Nephron progenitor cell (in vitro differentiated cells): ENCODE measurements around the gene KCNJ16.

ENCODE experiments used
- DNase-seq: peaks from one replicate; pipeline ENCODE4 v3.0.0; 2021
- H3K27ac Mint-ChIP-seq: 2 replicates; pipeline ENCODE4 v1.8.0; 2021; ENCODE audit warnings: mild to moderate bottlenecking, moderate library complexity, mixed read lengths
- H3K27me3 Mint-ChIP-seq: 2 replicates; pipeline ENCODE4 v1.8.0; 2021; ENCODE audit warnings: mild to moderate bottlenecking, low read depth, mixed read lengths; ENCODE audit not compliant: poor library complexity
- H3K36me3 Mint-ChIP-seq: 2 replicates; pipeline ENCODE4 v1.8.0; 2021; ENCODE audit warnings: low read depth, mixed read lengths
- H3K4me1 Mint-ChIP-seq: 2 replicates; pipeline ENCODE4 v1.8.0; 2021; ENCODE audit warnings: mixed read lengths
- H3K4me3 Mint-ChIP-seq: 2 replicates; pipeline ENCODE4 v1.8.0; 2021; ENCODE audit warnings: mild to moderate bottlenecking, moderate library complexity, mixed read lengths
- H3K9me3 Mint-ChIP-seq: 2 replicates; pipeline ENCODE4 v1.8.0; 2021; ENCODE audit warnings: mild to moderate bottlenecking, moderate library complexity, mixed read lengths
- TF ChIP-seq, protein P1 (sequence below): fragments of 200-600 bp; sonication (generic); IDR thresholded peaks from 2 replicates; pipeline ENCODE4 v1.5.0; 2021; ENCODE audit warnings: antibody characterized with exemption

KCNJ16 gene

GRCh38 chr17:70104791-70105523 lies 29.9 kb downstream of the KCNJ16 start:
- TF ChIP-seq, protein P1, sequence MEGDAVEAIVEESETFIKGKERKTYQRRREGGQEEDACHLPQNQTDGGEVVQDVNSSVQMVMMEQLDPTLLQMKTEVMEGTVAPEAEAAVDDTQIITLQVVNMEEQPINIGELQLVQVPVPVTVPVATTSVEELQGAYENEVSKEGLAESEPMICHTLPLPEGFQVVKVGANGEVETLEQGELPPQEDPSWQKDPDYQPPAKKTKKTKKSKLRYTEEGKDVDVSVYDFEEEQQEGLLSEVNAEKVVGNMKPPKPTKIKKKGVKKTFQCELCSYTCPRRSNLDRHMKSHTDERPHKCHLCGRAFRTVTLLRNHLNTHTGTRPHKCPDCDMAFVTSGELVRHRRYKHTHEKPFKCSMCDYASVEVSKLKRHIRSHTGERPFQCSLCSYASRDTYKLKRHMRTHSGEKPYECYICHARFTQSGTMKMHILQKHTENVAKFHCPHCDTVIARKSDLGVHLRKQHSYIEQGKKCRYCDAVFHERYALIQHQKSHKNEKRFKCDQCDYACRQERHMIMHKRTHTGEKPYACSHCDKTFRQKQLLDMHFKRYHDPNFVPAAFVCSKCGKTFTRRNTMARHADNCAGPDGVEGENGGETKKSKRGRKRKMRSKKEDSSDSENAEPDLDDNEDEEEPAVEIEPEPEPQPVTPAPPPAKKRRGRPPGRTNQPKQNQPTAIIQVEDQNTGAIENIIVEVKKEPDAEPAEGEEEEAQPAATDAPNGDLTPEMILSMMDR, result no peak
- no peak for DNase-seq
- Mint-ChIP-seq H3K4me3 (no peak overlapping the region), H3K4me1 (peaks cover 20% of the 10 kb centered on the region), H3K27me3 (peaks cover 2% of the 10 kb centered on the region), H3K36me3 (no peaks in the 10 kb centered on the region), H3K9me3 (no peaks in the 10 kb centered on the region), H3K27ac (no peak overlapping the region)

- no peak for DNase-seq
- Mint-ChIP-seq H3K4me1 (peaks cover 26% of the 10 kb centered on the region), H3K27ac (no peak overlapping the region), H3K27me3 (peaks cover 2% of the 10 kb centered on the region), H3K4me3 (no peak overlapping the region), H3K9me3 (no peaks in the 10 kb centered on the region), H3K36me3 (no peaks in the 10 kb centered on the region)
- TF ChIP-seq, protein P1, result no peak
These were observed 30.6 kb downstream of the KCNJ16 start for GRCh38 chr17:70105641-70106040.

DNA sequence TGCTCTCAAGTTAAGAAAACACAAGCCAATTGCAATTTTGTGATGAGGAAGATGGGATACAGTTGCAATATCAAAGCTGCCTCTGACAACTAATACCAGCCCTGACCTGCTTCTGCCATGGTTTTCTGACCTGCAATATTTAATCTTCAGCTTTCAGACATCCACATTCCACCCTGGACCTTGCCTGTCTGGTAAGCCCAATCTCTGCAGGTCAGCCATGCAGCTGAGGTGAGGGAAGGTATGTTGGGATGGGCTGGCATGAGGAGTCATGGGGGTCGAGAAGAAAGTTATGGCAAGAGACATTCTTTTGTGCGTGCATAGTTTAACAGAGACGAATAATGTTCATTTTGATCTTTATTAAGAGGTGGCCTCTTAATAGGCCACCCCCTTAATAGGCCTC lies 31.5 kb downstream of the KCNJ16 start:
- TF ChIP-seq, protein P1, result no peak
- peaks cover 25% of the 10 kb centered on the region for H3K4me1 Mint-ChIP-seq
- DNase-seq, result no peak
- H3K27me3 Mint-ChIP-seq, result peaks cover 6% of the 10 kb centered on the region
- H3K27ac Mint-ChIP-seq, result no peak overlapping the region
- H3K4me3 Mint-ChIP-seq, result no peak overlapping the region
- no peaks in the 10 kb centered on the region for H3K9me3 Mint-ChIP-seq
- no peaks in the 10 kb centered on the region for H3K36me3 Mint-ChIP-seq

GRCh38 chr17:70107441-70107840 lies 32.4 kb downstream of the KCNJ16 start:
- no peak for DNase-seq
- Mint-ChIP-seq H3K4me3 (no peak overlapping the region), H3K9me3 (no peaks in the 10 kb centered on the region), H3K27ac (no peak overlapping the region), H3K4me1 (peaks cover 25% of the 10 kb centered on the region), H3K36me3 (no peaks in the 10 kb centered on the region), H3K27me3 (peaks cover 6% of the 10 kb centered on the region)
- TF ChIP-seq, protein P1, result no peak

- peaks cover 6% of the 10 kb centered on the region for H3K27me3 Mint-ChIP-seq
- H3K4me1 Mint-ChIP-seq, result peaks cover 21% of the 10 kb centered on the region
- no peak for DNase-seq
- no peak overlapping the region for H3K4me3 Mint-ChIP-seq
- TF ChIP-seq, protein P1, result no peak
- no peaks in the 10 kb centered on the region for H3K36me3 Mint-ChIP-seq
- H3K27ac Mint-ChIP-seq, result no peak overlapping the region
- no peaks in the 10 kb centered on the region for H3K9me3 Mint-ChIP-seq
These were observed 33.0 kb downstream of the KCNJ16 start for GRCh38 chr17:70107904-70108565.
